ENCODE data around the gene PIP4K2B.
"Not testable (repeated sequence)": the region's sequence is repeated elsewhere in the genome, so short reads cannot be mapped to it uniquely, and the experiment has no call there.

Gene PIP4K2B

GRCh38 chr17:38799501-38800236, at the start of gene PIP4K2B:
TSS of gene PIP4K2B (minus strand) at chr17:38799556. CDS start at chr17:38799424, 132 bp downstream.
- DNase-seq (ENCODE audit: low spot score), result peak; percentile 92

GRCh38 chr17:38848557-38848891, 49.2 kb upstream of the PIP4K2B start:
- DNase-seq (ENCODE audit: low spot score), result no peak

GRCh38 chr17:38844261-38844757, 45.0 kb upstream of the PIP4K2B start:
- DNase-seq (ENCODE audit: low spot score), result no peak

- no peak for DNase-seq (ENCODE audit: low spot score)
Measured at GRCh38 chr17:38825762-38826247, 26.4 kb upstream of the PIP4K2B start.

GRCh38 chr17:38824899-38825761, 25.8 kb upstream of the PIP4K2B start, which contains the start of gene CWC25:
TSS of gene CWC25 (minus strand) at chr17:38825321. CDS start at chr17:38825183, 138 bp downstream.
- DNase-seq (ENCODE audit: low spot score), result peak; percentile 91

- no peak for DNase-seq (ENCODE audit: low spot score)
Measured at GRCh38 chr17:38815576-38816193, 16.3 kb upstream of the PIP4K2B start.

GRCh38 chr17:38809828-38810227, 10.5 kb upstream of the PIP4K2B start:
- DNase-seq (ENCODE audit: low spot score), result no peak

- no peak for DNase-seq (ENCODE audit: low spot score)
Measured at GRCh38 chr17:38800237-38800760, 943 bp upstream of the PIP4K2B start.

- DNase-seq (ENCODE audit: low spot score), result no peak
Measured at GRCh38 chr17:38798614-38799500, 499 bp downstream of the PIP4K2B start.

- DNase-seq (ENCODE audit: low spot score), result no peak
Measured at GRCh38 chr17:38797828-38798227, 1.5 kb downstream of the PIP4K2B start.

- no peak for DNase-seq (ENCODE audit: low spot score)
Measured at GRCh38 chr17:38797158-38797490, 2.2 kb downstream of the PIP4K2B start.

- DNase-seq (ENCODE audit: low spot score), result no peak
Measured at GRCh38 chr17:38796451-38797157, 2.8 kb downstream of the PIP4K2B start.

- no peak for DNase-seq (ENCODE audit: low spot score)
Measured at GRCh38 chr17:38794221-38794620, 5.1 kb downstream of the PIP4K2B start.

- no peak for DNase-seq (ENCODE audit: low spot score)
Measured at GRCh38 chr17:38791162-38791561, 8.2 kb downstream of the PIP4K2B start.

GRCh38 chr17:38790148-38790707, 9.1 kb downstream of the PIP4K2B start:
- peak; percentile 68 for DNase-seq (ENCODE audit: low spot score)

GRCh38 chr17:38789185-38789584, 10.2 kb downstream of the PIP4K2B start:
- no peak for DNase-seq (ENCODE audit: low spot score)

GRCh38 chr17:38787999-38788398, 11.4 kb downstream of the PIP4K2B start:
- DNase-seq (ENCODE audit: low spot score), result not testable (repeated sequence)

- no peak for DNase-seq (ENCODE audit: low spot score)
Measured at GRCh38 chr17:38786372-38786771, 13.0 kb downstream of the PIP4K2B start.

GRCh38 chr17:38783227-38783626, 16.1 kb downstream of the PIP4K2B start:
- DNase-seq (ENCODE audit: low spot score), result no peak
